Measurements from ENCODE around the gene AFM.

DNA sequence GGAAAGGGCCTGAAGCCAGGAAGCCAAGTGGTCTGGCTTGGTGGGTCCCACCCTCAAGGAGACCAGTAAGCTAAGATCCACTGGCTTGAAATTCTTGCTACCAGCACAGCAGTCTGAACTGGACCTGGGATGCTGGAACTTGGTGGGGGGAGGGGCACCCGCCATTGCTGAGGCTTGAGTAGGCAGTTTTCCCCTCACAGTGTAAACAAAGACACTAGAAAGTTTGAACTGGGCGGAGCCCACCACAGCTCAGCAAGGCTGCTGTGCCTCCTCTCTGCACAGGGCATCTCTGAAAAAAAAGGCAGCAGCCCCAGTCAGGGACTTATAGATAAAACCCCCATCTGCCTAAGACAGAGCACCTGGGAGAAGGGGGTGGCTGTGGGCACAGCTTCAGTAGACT, 63.1 kb downstream of the AFM start:
- TF ChIP-seq POLR2A (IDR thresholded peaks at IDR 0.05) = no peak
- TF ChIP-seq, protein P1, sequence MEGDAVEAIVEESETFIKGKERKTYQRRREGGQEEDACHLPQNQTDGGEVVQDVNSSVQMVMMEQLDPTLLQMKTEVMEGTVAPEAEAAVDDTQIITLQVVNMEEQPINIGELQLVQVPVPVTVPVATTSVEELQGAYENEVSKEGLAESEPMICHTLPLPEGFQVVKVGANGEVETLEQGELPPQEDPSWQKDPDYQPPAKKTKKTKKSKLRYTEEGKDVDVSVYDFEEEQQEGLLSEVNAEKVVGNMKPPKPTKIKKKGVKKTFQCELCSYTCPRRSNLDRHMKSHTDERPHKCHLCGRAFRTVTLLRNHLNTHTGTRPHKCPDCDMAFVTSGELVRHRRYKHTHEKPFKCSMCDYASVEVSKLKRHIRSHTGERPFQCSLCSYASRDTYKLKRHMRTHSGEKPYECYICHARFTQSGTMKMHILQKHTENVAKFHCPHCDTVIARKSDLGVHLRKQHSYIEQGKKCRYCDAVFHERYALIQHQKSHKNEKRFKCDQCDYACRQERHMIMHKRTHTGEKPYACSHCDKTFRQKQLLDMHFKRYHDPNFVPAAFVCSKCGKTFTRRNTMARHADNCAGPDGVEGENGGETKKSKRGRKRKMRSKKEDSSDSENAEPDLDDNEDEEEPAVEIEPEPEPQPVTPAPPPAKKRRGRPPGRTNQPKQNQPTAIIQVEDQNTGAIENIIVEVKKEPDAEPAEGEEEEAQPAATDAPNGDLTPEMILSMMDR (IDR thresholded peaks at IDR 0.05) = no peak

Data from breast epithelium (tissue), 3 donors.